Endothelial cell of umbilical vein (primary cell): ENCODE data around the gene MPLKIP.

Source experiments
- CTCF ChIP-seq, 2 donors: IDR thresholded peaks; 1 replicate in 1 of 2; 2 replicates in 1 of 2; pipeline ENCODE4 v1.5.1; 2011; ENCODE audit warnings: low read length in 2 of 2, mild to moderate bottlenecking in 2 of 2, moderate library complexity in 2 of 2, control low read depth in 1 of 2, inconsistent platforms in 1 of 2, low read depth in 1 of 2; ENCODE audit not compliant: insufficient read depth in 1 of 2; ENCODE audit errors: extremely low read depth in 1 of 2
- EZH2 ChIP-seq: IDR thresholded peaks from 2 replicates; pipeline ENCODE4 v1.6.1; 2012; ENCODE audit warnings: borderline replicate concordance, low read depth, mild to moderate bottlenecking, moderate library complexity, low read length, inconsistent platforms; ENCODE audit not compliant: severe bottlenecking
- FOS ChIP-seq: IDR thresholded peaks from 2 replicates; pipeline ENCODE4 v1.6.1; 2011; ENCODE audit warnings: mild to moderate bottlenecking, low read length, moderate library complexity, borderline replicate concordance; ENCODE audit not compliant: insufficient read depth
- JUN ChIP-seq: IDR thresholded peaks from 2 replicates; pipeline ENCODE4 v1.6.1; 2011; ENCODE audit warnings: borderline replicate concordance, low read depth; ENCODE audit not compliant: insufficient read length, insufficient read depth
- MAX ChIP-seq: IDR thresholded peaks from 2 replicates; pipeline ENCODE4 v1.6.1; 2011; ENCODE audit not compliant: insufficient read depth, insufficient read length
- MYC ChIP-seq: IDR thresholded peaks from one replicate; pipeline ENCODE4 v1.6.1; 2011; ENCODE audit warnings: mild to moderate bottlenecking, low read depth, low read length
- POLR2A ChIP-seq: IDR thresholded peaks from 2 replicates; pipeline ENCODE4 v1.6.1; 2012; ENCODE audit warnings: low read depth, mild to moderate bottlenecking, control low read depth, low read length
- POLR2AphosphoS5 ChIP-seq: IDR thresholded peaks from 2 replicates; pipeline ENCODE4 v1.6.1; 2012; ENCODE audit warnings: low read depth, mild to moderate bottlenecking, control low read depth, low read length, moderate library complexity; ENCODE audit not compliant: insufficient read depth

- no peak for TF ChIP-seq EZH2
- no peak for TF ChIP-seq CTCF (IDR thresholded peaks at IDR 0.05; ENCODE audit: extremely low read depth in 1 of 2, insufficient read depth in 1 of 2, low read depth in 1 of 2, low read length in 2 of 2)
- TF ChIP-seq POLR2A: no peak
- no peak for TF ChIP-seq MAX
- TF ChIP-seq FOS: no peak
- TF ChIP-seq POLR2AphosphoS5: no peak
- no peak for TF ChIP-seq JUN
- no peak for TF ChIP-seq MYC
Observed at GRCh38 chr7:40156988-40157387, 22.6 kb upstream of the MPLKIP start.
